Endothelial cell of umbilical vein (primary cell): Measurements from ENCODE around the gene ALPK1. TPM values are rescaled to one million over a fixed set of nuclear protein-coding genes. Genes with fewer than 3 reads are reported as not detected.

ENCODE experiments used
- BruUV-seq: library from RNA; stranded (reverse); fragments of 400-500 nt; replicated peaks from 2 replicates; lab custom pipeline; 2021; lab: Mats Ljungman, UMichigan
- CTCF ChIA-PET: fragments of 300-600, 350-600 bp; sonication (Branson Sonifier 250); formaldehyde crosslinking; loops from one replicate; lab custom pipeline; 2021; ENCODE audit warnings: antibody characterized with exemption, inconsistent platforms; lab: Charles Lee
- POLR2A ChIA-PET: fragments of 300-600, 350-600 bp; sonication (Branson Sonifier 250); formaldehyde crosslinking; loops from one replicate; lab custom pipeline; 2021; ENCODE audit warnings: antibody characterized with exemption, inconsistent platforms; lab: Charles Lee
- DNase-seq: peaks from one replicate; pipeline ENCODE4 v3.0.0-alpha.2; 2011; ENCODE audit warnings: low read depth, low spot score
- FAIRE-seq: peaks from 2 replicates; lab custom pipeline; 2011; peaks lifted over from hg19 to GRCh38; lab: Jason Lieb, UNC
- H2AFZ ChIP-seq: 2 replicates; pipeline ENCODE4 v1.6.0; 2012; ENCODE audit warnings: low read depth, low read length, control low read depth, inconsistent platforms
- H3K27ac ChIP-seq: 2 replicates; pipeline ENCODE4 v1.5.1; 2011; ENCODE audit warnings: low read depth, mild to moderate bottlenecking, control low read depth, low read length, moderate library complexity; ENCODE audit not compliant: insufficient read depth
- H3K27me3 ChIP-seq, 2 experiments: 2 replicates each; pipeline versions ENCODE4 v1.6.0 to v1.6.1; 2011; ENCODE audit warnings: low read length in 2 of 2, mixed read lengths in 1 of 2; ENCODE audit not compliant: control insufficient read depth in 2 of 2, insufficient read depth in 2 of 2
- H3K36me3 ChIP-seq, 2 experiments: 2 replicates in 1 of 2; 3 replicates in 1 of 2; pipeline ENCODE4 v1.5.1; 2011; ENCODE audit warnings: low read length in 2 of 2, mild to moderate bottlenecking in 1 of 2, moderate library complexity in 1 of 2; ENCODE audit not compliant: control insufficient read depth in 2 of 2, insufficient read depth in 2 of 2; ENCODE audit errors: extremely low read depth in 1 of 2
- H3K4me1 ChIP-seq: 3 replicates; pipeline ENCODE4 v1.5.1; 2011; ENCODE audit warnings: mild to moderate bottlenecking, low read length; ENCODE audit not compliant: control insufficient read depth, insufficient read depth; ENCODE audit errors: extremely low read depth
- H3K4me2 ChIP-seq: 2 replicates; pipeline ENCODE4 v1.6.1; 2011; ENCODE audit warnings: low read length, control low read depth, mixed read lengths; ENCODE audit not compliant: insufficient read depth
- H3K4me3 ChIP-seq, 3 experiments: fragments of 200-600 bp in 1 of 3; sonication (generic), shearing (Covaris generic) in 1 of 3; replicated peaks in 1 of 3; 2 replicates each; pipeline ENCODE4 v1.5.1; 2011 to 2016; ENCODE audit warnings: control low read depth in 3 of 3, low read length in 3 of 3, mild to moderate bottlenecking in 2 of 3, inconsistent platforms in 1 of 3, low read depth in 1 of 3, moderate library complexity in 1 of 3; ENCODE audit not compliant: insufficient read depth in 1 of 3
- H3K79me2 ChIP-seq: 2 replicates; pipeline ENCODE4 v1.6.0; 2012; ENCODE audit warnings: low read length, inconsistent platforms; ENCODE audit not compliant: control insufficient read depth, insufficient read depth
- H3K9ac ChIP-seq: replicated peaks from 2 replicates; pipeline ENCODE3; 2011; ENCODE audit warnings: low read length, control low read depth; ENCODE audit not compliant: insufficient read depth; ENCODE audit errors: extremely low read depth
- H3K9me1 ChIP-seq: replicated peaks from 3 replicates; pipeline ENCODE4 v1.6.0; 2011; ENCODE audit warnings: mild to moderate bottlenecking, low read length; ENCODE audit not compliant: control insufficient read depth, insufficient read depth; ENCODE audit errors: extremely low read depth
- H3K9me3 ChIP-seq: replicated peaks from 2 replicates; pipeline ENCODE4 v1.5.1; 2012; ENCODE audit warnings: low read length, inconsistent platforms; ENCODE audit not compliant: control insufficient read depth, insufficient read depth
- H4K20me1 ChIP-seq: replicated peaks from 2 replicates; pipeline ENCODE3; 2011; ENCODE audit warnings: mild to moderate bottlenecking, low read length; ENCODE audit not compliant: control insufficient read depth, insufficient read depth; ENCODE audit errors: extremely low read depth
- EZH2 ChIP-seq: IDR thresholded peaks from 2 replicates; pipeline ENCODE4 v1.6.1; 2012; ENCODE audit warnings: borderline replicate concordance, low read depth, mild to moderate bottlenecking, moderate library complexity, low read length, inconsistent platforms; ENCODE audit not compliant: severe bottlenecking
- FOS ChIP-seq: IDR thresholded peaks from 2 replicates; pipeline ENCODE4 v1.6.1; 2011; ENCODE audit warnings: mild to moderate bottlenecking, low read length, moderate library complexity, borderline replicate concordance; ENCODE audit not compliant: insufficient read depth
- GATA2 ChIP-seq: IDR thresholded peaks from 2 replicates; pipeline ENCODE4 v1.7.0; 2011; ENCODE audit warnings: low read depth, mild to moderate bottlenecking, moderate library complexity, mixed read lengths, low read length; ENCODE audit not compliant: insufficient read length, insufficient read depth
- JUN ChIP-seq: IDR thresholded peaks from 2 replicates; pipeline ENCODE4 v1.6.1; 2011; ENCODE audit warnings: borderline replicate concordance, low read depth; ENCODE audit not compliant: insufficient read length, insufficient read depth
- MAX ChIP-seq: IDR thresholded peaks from 2 replicates; pipeline ENCODE4 v1.6.1; 2011; ENCODE audit not compliant: insufficient read depth, insufficient read length
- MYC ChIP-seq: IDR thresholded peaks from one replicate; pipeline ENCODE4 v1.6.1; 2011; ENCODE audit warnings: mild to moderate bottlenecking, low read depth, low read length
- POLR2A ChIP-seq: IDR thresholded peaks from 2 replicates; pipeline ENCODE4 v1.6.1; 2012; ENCODE audit warnings: low read depth, mild to moderate bottlenecking, control low read depth, low read length
- POLR2AphosphoS5 ChIP-seq: IDR thresholded peaks from 2 replicates; pipeline ENCODE4 v1.6.1; 2012; ENCODE audit warnings: low read depth, mild to moderate bottlenecking, control low read depth, low read length, moderate library complexity; ENCODE audit not compliant: insufficient read depth
- dilution Hi-C: fragments of 300-500 bp; cut with MboI; formaldehyde crosslinking; loops from one replicate; pipeline ENCODE4 v1.15.0; 2019; ENCODE audit warnings: low sequenced_read_pairs; ENCODE audit not compliant: extremely low pct_ligation_motif_present
- intact Hi-C: fragments of 100-400 bp; cut with micrococcal nuclease; formaldehyde crosslinking; loops from one replicate; pipeline ENCODE4 v1.10.0; 2022
- polyA plus RNA-seq, 4 experiments: library from polyadenylated mRNA; depleted of rRNA in 3 of 4; stranded (reverse) in 3 of 4; unstranded in 1 of 4; fragments of >200 nt; gene quantifications; 2 replicates each; pipeline versions ENCODE4 v1.2.1 to v1.2.3, GENCODE V29; 2011 to 2012; ENCODE audit warnings: missing spikeins in 1 of 4
- total RNA-seq: library from RNA; stranded (reverse); gene quantifications from 2 replicates; pipeline ENCODE4 v1.2.3, GENCODE V29; 2021
- TF ChIP-seq, protein P1 (sequence below), 2 donors: IDR thresholded peaks; 1 replicate in 1 of 2; 2 replicates in 1 of 2; pipeline ENCODE4 v1.5.1; 2011; ENCODE audit warnings: low read length in 2 of 2, mild to moderate bottlenecking in 2 of 2, moderate library complexity in 2 of 2, control low read depth in 1 of 2, inconsistent platforms in 1 of 2, low read depth in 1 of 2; ENCODE audit not compliant: insufficient read depth in 1 of 2; ENCODE audit errors: extremely low read depth in 1 of 2

The ALPK1 gene
- total and polyA plus RNA-seq, 2 donors (not counting 3 experiments of a cell fraction or from before 2014, with no cell fraction given): 1.4 to 5.5 TPM

DNA sequence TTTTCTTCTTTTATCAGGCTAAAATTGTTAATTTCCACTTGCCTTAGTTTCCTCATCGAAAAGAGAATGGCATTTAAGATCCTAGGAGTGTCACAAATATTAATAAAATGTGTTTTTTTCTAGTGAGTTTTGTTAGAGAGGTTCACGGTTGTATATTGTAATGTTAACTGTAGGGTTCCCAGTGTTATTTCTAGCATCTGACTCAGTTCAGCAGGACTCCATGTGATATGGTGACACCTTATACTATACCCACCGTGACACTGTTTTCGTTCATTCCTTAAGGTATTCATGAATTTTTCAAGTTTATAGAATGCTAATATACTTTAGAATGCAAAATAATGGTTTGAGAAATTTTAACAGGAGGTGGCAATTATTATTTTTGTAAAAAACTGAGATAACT, 128.7 kb downstream of the ALPK1 start:
- no peaks in the 10 kb centered on the region for H3K27me3 ChIP-seq
- dilution Hi-C loops: no loop called here
- H3K4me1 ChIP-seq: no peaks in the 10 kb centered on the region
- POLR2A ChIA-PET: no interaction called here
- H3K9ac ChIP-seq: no peak overlapping the region
- peaks cover 4% of the 10 kb centered on the region for H3K9me1 ChIP-seq
- no peak for DNase-seq
- no peak overlapping the region for H3K4me3 ChIP-seq
- H3K9me3 ChIP-seq: no peaks in the 10 kb centered on the region
- H4K20me1 ChIP-seq: no peaks in the 10 kb centered on the region
- intact Hi-C loops: no loop called here
- no peak for TF ChIP-seq JUN
- TF ChIP-seq EZH2: no peak
- no peak for TF ChIP-seq GATA2
- no peak for TF ChIP-seq POLR2A
- TF ChIP-seq POLR2AphosphoS5: no peak
- no peak for TF ChIP-seq MAX
- TF ChIP-seq, protein P1, sequence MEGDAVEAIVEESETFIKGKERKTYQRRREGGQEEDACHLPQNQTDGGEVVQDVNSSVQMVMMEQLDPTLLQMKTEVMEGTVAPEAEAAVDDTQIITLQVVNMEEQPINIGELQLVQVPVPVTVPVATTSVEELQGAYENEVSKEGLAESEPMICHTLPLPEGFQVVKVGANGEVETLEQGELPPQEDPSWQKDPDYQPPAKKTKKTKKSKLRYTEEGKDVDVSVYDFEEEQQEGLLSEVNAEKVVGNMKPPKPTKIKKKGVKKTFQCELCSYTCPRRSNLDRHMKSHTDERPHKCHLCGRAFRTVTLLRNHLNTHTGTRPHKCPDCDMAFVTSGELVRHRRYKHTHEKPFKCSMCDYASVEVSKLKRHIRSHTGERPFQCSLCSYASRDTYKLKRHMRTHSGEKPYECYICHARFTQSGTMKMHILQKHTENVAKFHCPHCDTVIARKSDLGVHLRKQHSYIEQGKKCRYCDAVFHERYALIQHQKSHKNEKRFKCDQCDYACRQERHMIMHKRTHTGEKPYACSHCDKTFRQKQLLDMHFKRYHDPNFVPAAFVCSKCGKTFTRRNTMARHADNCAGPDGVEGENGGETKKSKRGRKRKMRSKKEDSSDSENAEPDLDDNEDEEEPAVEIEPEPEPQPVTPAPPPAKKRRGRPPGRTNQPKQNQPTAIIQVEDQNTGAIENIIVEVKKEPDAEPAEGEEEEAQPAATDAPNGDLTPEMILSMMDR (IDR thresholded peaks at IDR 0.05; ENCODE audit: extremely low read depth in 1 of 2, insufficient read depth in 1 of 2, low read depth in 1 of 2, low read length in 2 of 2): no peak
- no peak for TF ChIP-seq FOS
- TF ChIP-seq MYC: no peak
- CTCF ChIA-PET: no interaction called here
- BruUV-seq: no TSS peak
- FAIRE-seq: no peak
- no peaks in the 10 kb centered on the region for H3K36me3 ChIP-seq
- H3K79me2 ChIP-seq: no peaks in the 10 kb centered on the region
- no peak overlapping the region for H3K27ac ChIP-seq
- no peak overlapping the region for H2AFZ ChIP-seq
- no peak overlapping the region for H3K4me2 ChIP-seq
